GM10266 (cell line): ENCODE results near the gene PSMD10.

Experiments used
- DNase-seq: peaks from one replicate; pipeline ENCODE4 v3.0.0; 2012; ENCODE audit errors: extremely low spot score
- TF ChIP-seq, protein P1 (sequence below): IDR thresholded peaks from 2 replicates; pipeline ENCODE4 v1.5.1; 2012; ENCODE audit warnings: mild to moderate bottlenecking, low read depth; ENCODE audit not compliant: control insufficient read depth, insufficient read depth; ENCODE audit errors: missing control alignments

The PSMD10 gene

DNA sequence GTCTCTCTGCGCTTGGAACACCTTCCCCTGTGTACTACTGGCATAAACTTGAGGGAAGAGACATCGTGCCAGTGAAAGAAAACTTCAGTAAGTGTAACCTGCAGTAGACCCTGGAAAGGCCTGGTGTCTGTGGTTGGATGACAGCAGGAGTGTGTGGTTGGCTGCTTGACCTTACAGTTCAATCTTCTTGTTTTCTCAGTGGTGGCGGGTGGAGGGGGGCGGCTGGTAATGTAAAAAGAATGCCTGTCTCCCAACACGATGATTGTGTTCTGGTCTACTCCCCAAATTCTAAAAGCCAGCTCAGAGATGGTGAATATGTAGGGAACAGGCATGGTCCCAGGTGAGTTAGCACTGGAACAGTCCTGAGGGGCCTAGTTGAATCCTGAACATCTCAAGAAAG lies 18.6 kb downstream of the PSMD10 start:
- TF ChIP-seq, protein P1, sequence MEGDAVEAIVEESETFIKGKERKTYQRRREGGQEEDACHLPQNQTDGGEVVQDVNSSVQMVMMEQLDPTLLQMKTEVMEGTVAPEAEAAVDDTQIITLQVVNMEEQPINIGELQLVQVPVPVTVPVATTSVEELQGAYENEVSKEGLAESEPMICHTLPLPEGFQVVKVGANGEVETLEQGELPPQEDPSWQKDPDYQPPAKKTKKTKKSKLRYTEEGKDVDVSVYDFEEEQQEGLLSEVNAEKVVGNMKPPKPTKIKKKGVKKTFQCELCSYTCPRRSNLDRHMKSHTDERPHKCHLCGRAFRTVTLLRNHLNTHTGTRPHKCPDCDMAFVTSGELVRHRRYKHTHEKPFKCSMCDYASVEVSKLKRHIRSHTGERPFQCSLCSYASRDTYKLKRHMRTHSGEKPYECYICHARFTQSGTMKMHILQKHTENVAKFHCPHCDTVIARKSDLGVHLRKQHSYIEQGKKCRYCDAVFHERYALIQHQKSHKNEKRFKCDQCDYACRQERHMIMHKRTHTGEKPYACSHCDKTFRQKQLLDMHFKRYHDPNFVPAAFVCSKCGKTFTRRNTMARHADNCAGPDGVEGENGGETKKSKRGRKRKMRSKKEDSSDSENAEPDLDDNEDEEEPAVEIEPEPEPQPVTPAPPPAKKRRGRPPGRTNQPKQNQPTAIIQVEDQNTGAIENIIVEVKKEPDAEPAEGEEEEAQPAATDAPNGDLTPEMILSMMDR, result no peak
- DNase-seq, result no peak

DNA sequence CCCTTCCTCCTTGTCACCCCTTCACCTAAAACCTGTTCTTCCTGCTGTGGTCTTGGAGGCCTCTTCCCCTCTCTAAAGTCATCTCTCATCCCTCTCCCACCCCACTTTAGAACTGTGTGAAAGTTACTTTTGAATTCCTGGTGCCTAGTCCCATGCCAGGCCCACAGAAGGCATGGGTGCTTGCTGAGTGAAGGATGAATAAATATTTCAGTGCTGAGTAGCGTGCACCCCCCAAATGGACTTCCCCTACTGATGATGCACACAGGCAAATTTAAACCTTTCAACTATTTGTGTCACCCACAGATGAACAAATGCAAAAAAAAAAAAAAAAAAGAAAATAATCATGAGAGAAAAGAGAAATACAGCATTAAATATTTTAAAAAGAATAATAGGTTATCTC lies 19.8 kb downstream of the PSMD10 start:
- TF ChIP-seq, protein P1, result no peak

DNA sequence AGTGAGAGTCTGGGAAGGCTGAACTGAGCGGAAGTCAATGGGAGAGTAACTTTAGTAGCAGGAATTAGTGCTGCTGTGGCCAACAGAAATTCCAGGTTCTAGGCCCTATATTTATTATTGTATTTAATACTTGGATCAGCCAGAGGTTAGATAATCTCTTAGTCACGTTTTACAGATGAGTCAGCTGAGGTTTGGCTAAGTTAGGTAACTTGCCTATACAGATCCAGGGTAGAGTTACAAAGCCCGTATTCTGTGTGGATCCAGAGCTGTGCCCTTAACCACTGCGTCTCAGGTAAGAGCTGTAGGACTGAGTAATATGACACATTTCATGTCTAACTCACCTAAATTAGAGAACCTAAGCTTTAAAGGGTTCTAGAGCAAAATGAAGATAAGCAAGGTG lies 20.5 kb downstream of the PSMD10 start:
- no peak for DNase-seq
- TF ChIP-seq, protein P1, result no peak

More for the DNA sequence above, 19.8 kb downstream of the PSMD10 start:
- DNase-seq, result no peak

DNA sequence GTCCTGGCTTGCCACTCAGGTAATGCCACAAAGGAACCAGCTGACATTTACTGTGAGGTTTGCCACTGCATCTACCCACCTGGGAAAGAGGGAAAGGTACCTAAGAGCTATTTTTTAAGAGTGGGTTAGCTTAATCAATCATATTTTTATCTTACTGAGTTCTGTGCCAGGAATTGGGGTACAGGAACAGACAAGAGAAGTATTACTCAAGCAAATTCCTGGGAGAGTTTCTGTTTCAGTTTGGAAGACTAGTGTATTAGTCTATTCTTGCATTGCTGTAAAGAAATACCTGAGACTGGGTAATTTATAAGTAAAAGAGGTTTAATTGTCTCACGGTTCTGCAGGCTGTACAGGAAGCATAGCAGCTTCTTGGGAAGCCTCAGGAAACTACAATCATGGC lies 23.2 kb downstream of the PSMD10 start:
- TF ChIP-seq, protein P1, result no peak

DNA sequence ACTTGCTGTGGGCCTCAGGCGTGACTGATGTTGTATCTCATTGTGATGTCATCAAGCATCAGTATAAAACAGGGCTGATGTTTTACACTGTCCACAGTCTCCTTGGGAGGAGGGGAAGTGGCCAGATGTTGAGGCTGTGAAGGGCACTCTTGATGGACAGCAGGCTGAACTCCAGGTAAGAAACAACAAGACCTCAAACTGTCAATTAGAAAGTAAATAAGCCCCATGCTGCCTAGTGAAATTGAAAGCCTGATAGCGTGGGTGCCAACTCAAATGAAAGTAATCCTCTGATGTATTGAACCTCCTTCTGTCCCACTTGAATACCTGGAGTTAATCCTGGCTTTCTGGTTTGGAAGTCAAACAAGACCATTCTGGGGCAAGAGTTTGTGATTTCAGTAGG lies 26.7 kb downstream of the PSMD10 start:
- DNase-seq, result no peak
- TF ChIP-seq, protein P1, result no peak

More for the DNA sequence above, 23.2 kb downstream of the PSMD10 start:
- no peak for DNase-seq

DNA sequence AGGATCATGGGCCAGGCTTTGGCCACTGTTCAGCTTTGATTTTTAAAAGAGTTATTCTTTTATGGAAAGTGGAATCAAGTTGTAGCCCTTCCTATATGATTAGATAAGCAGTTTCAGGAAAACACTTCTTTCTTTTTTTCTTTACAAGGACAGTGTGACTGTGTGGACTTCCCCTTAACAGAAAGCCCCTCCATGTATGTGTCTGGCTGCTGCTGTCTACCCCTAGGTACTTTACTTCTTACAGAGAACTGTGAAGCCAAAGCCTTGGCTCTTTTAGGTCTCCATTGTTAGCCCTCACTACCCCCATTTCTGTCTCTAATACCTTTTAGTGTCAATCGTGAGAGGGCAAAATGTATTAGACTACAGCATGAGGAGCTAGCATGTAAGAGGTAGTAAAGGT lies 27.3 kb downstream of the PSMD10 start:
- no peak for DNase-seq
- TF ChIP-seq, protein P1, result no peak

DNA sequence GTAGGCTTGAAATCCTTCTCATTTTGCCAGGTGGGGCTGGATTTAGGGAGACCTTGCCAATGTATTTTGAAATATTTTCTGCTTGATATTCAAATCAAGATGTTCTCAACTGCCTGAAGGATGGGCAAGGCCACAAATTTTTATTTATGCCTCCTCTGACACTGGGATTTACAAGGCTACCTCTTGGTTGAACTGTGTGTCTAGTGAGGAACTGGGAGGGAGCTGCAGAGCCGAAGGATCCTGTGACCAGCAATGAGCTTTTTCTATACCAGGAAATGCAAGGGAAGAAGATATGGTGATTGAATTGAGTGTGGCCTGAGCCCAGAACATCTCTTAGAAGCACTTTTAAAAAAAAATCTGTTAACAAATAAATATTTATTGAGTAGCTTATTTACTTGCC lies 31.5 kb downstream of the PSMD10 start:
- TF ChIP-seq, protein P1, result no peak
- no peak for DNase-seq
